HG03064 (cell line): ENCODE data around the gene ZNF300.
"Not testable (repeated sequence)": the region's sequence is repeated elsewhere in the genome, so short reads cannot be mapped to it uniquely, and the experiment has no call there.

Experiments
- ATAC-seq: cut with Tn5 transposase; IDR thresholded peaks from one replicate; pipeline ENCODE4 v1.9.1; 2021; ENCODE audit warnings: low read depth; ENCODE audit not compliant: unreplicated experiment

Gene ZNF300

DNA sequence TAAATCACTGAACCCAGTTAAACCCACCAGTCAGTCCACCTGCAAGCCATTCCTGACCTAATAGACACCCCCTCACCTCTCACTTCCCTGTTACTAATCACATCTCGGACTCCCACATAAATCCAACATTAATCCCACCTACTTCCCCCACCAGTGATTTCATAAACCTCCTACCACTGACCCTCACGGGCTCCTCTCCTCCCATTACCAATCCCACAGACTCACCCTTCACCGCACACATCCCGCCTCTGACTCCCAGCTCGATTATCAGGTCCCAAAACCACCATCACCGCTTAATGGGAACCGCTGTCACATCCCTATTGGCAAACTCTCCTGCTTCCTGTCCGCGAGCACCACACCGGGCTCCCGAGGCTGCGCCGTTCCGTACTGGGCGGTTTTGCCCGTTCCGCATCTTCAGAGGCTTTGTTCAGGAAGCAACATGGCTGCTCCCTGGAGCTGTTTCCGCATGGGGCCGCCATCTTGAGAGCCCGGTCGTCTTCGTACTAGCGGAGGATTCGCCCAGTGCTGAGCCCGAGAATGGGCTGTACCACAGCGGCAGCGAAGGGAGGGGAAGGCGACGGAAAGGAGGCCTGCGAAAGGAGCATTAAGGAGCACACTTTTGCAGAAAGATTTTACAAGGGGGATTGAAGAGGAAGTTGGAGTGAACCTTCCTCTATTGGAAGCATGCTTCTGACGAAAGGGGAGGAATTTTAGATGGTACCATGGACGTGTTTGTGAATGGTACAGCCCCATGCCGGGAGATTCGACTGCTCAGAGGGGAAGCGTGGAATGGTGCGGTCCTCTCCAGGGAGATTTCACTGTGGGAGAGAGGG is at the start of gene ZNF300:
Gene ZNF300 (minus strand): TSS at position 502 of the 833 bp plus-strand sequence. CDS start 1,825 bp downstream, outside the sequence.
- peak; percentile 59 for ATAC-seq

DNA sequence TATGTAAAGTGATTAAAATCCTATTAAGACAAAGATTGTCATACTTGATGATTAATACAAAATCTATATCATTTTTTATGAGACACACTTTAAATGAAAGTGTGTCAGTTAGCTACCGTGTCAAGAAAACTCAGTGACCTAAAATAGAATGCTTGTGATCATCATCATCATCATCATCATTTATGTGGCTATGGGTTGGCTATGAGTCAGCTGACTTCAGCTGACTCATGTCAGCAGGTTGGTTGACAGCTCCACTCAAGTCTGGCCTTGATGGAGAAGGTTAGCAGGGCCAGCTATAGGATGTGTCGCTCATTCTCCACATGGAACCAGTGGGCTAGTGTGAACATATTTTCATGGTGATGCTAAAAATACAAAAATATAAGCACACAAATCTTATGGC is 43.8 kb upstream of the ZNF300 start:
- ATAC-seq, result no peak

DNA sequence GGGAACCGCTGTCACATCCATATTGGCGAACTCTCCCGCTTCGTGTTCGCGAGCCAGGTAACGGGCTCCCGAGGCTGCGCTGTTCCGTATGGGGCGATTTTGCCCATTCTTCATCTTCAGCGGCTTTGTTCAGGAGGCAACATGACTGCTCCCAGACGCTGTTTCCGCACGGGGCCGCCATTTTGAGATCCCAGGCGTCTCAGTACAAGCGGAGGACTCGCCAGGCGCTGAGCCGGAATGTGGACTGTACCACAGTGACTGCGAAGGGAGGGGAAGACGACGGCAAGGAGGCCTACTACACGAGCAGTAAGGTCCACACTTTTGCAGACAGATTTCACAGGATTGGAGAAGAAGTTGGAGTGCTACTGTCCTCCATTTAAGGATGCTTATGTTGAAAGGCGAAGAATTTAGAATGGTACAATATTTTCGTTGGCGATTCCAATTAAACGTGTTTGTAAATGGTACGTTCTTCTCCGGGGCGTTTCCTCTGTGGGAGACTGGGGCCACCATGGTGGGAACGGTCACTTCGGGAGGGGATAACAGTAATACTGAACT is 41.6 kb upstream of the ZNF300 start:
- ATAC-seq, result no peak

DNA sequence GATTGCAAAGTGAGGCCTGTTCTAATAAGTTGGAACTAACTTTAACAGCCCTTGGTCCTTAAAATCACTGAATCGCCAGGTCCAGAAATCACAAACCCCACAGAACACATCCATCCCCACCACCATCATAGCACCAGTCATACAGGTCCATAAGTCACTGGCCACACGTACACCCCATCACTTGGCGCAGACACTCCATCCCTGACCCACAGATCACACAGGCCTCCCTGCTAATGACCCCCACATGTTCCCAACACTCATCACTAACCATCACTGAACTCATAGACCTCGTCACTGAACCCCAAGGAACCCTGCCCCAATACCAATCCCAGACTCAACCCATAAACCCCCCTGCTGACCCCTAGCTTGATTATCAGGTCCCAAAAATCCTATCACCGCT is 41.2 kb upstream of the ZNF300 start:
- ATAC-seq, result no peak

DNA sequence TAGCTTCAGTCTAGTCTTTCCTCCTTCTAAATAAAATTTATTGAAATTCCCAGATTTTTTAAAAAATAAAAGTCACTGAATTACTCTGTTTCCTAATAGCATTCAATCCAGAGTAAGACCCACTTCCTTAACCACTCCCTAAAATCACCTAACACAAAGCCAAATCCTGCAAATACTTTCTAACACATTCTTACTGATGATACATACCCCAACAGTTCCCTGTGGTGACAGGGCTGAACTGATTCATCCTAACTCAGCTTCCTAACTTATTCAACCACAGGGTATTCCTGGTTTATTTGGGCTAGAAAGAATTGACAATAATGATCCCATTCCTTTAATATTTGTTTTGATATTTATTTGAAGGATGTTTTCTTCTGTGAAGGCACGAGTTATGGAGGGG is 40.7 kb upstream of the ZNF300 start:
- ATAC-seq, result no peak

DNA sequence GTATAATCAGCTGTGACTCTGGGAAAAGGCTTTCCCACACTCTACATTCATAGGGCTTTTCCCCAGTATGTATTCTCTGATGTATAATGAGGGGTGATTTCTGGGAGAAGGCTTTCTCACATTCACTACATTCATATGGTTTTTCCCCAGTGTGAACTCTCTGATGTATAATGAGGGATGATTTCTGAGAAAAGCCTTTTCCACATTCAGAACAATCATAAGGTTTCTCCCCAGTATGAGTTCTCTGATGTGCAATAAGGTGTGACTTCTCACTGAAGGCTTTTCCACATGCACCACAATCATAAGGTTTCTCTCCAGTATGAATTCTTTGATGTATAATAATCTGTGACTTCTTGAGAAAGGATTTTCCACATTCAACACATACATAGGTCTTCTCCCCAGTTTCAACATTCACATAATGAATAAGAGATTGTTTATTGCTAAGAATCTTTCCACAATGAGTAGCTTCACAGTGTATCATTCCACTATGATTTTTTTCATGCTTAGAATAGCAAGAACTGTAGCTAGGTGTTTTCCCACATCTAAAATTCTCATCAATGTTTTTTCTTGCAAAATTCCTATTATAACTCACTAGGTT is 26.7 kb upstream of the ZNF300 start:
- no peak for ATAC-seq

DNA sequence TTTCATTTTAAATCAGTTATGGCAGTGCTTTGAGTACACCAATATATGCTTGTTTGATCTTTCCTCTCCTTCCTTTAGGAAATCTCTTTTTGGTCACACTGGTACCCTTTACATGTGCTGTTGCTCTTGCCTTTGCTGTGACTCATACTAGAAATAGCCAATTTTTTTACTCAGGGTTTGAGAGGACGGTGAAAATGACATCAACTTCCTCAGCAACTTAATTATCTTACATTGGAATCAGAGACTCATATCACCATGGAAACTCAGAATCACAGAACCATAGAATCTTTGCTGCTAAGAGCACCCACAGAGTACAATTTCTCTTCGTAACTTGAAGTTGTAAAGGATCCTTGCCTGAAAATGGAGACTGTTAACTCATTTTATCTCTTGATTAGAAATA is 13.8 kb upstream of the ZNF300 start:
- no peak for ATAC-seq

DNA sequence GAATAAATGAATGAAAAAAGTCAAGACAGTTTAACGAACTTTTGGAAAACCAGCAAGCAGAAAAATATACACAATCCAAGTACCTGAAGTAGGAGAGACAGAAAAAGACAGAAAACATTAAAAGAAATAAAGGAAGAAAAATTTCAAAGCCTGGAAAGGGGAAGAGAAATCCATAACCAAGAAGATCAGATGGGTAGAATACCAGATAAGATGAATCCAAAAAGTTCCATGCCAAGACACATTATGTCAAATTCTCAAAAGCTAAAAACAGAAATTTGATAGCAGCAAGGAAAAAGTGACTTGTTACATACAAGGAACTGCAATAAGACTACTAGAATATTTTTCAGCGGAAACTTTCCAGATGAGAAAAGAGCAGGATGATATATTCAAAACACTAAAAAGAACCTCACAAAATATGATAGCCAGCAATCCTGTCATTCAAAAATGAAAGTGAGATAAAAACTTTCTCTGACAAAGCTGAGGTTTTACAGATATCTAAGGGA is 7.6 kb upstream of the ZNF300 start:
- ATAC-seq, result no peak

DNA sequence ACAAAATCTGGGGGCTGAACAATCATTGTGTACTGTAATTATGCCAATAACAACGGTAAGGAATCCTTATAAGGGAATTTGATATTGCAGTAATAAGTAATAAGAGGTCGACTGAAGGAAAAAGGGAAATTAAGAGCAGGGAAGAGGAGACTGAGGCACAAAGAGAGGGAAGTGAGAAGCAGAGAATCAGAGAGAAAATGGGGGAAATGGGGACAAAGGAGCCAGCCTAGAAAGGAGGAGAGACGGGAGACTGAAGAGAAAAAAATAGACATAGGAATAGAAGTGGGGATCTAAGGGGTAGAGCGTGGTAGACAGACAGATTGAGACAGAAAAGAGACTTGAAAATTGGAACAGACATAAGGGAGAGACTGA is 518 bp upstream of the ZNF300 start:
- no peak for ATAC-seq

DNA sequence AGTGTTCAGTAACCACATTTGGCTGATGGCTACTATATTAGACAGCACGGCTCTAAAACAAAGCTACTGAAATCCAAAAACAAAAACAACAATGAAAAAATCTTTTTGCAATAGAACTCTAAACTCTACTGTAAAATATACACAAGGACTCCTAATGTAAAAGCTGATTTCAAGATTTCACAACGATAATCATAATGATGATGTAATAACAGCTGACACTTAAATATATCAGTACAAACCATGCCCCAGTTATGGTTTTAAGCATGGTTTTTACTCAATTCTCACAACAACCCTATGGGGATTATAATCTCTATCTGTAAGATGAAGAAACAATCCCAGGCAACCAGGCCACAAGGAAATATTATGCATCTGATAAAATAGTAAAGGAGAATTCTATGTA is 3.3 kb downstream of the ZNF300 start:
- ATAC-seq, result no peak

DNA sequence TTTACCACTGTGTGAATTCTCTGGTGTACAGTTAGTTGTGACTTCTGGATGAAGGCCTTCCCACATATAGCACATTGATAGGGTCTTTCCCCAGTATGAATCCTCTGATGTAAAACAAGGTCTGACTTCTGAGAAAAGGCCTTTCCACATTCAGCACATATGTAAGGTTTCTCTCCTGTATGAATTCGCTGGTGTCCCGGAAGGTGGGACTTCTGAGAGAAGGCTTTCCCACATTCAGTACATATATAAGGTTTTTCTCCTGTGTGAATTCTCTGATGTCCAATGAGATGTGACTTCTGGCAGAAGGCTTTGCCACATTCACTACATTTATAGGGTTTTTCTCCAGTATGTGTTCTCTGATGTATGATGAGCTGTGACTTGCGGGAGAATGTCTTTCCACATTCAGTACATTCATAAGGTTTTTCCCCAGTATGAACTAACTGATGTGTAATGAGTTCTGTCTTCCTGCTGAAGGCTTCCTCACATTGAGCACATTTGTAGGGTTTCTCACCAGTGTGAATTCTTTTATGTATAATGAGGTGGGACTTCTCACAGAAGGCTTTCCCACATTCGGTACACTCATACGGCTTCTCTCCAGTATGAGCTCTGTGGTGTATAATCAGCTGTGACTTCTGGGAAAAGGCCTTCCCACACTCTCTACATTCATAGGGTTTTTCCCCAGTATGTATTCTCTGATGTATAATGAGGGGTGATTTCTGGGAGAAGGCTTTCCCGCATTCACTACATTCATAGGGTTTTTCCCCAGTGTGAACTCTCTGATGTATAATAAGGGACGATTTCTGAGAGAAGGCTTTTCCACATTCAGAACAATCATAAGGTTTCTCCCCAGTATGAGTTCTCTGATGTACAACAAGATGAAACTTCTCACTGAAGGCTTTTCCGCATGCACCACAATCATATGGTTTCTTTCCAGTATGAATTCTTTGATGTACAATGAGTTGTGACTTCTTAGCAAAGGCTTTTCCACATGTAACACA is 9.1 kb downstream of the ZNF300 start:
- ATAC-seq, result no peak

DNA sequence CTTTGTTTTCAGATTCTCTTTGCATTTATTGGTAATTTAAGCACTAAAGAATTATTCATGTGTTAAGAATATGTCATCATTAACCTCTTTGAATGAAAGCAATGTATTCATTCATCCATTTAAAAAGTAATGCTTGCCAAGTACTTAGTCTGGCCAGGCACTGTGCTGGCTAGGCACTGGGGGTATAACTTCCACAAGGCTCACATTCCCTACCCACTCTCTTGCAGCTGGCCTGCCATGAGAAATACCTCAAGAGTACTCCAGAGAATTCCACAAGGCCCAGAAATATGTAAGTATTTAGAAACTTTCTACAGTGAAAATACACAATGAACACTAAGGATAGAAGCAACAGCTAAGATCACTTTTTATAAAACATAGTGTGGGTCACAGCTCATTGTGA is 25.4 kb downstream of the ZNF300 start:
- no peak for ATAC-seq

DNA sequence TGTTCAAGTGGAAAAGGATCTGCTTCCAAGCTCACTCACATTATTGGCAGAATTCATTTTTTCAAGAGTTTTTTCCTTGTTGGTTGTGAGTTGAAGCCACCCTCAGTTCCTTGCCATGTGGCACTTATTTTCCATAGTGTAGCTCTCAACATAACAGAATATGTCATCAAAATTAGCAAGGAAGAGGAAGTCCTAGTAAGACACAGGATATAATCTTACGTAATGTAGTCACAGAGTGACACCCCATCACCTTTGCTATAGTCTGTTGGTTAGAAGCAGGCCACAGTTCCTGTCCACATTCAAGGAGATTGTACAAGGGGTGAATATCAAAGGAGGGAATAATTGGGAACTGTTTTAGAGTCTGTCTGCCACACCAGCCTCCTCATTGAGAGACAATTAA is 42.7 kb downstream of the ZNF300 start:
- no peak for ATAC-seq

DNA sequence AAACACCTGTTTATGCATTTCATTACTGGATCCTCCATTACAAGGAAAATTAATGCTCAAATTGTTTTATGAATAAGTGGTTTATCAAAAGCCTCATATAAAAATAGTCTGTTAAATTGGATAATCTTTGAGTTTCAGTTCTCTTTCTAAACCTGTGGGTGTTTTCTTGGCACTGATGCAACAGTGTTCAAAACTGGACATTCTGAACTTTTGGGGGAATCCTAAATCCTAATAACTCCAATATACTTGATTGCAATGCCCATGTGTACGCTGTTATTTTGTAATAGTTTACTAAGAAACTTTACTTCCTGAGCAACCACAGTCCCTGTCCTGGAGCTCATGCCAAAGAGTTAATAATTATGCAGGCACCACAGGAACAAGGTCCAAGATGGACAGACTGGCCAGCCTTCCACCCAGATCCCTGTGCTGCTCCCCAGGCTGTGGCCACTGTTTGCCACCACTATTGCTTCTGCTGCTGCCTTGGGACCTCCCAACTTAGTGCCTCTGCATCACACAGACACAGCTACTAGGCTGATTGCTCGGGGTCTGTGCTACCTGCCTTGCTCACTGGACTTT is 44.4 kb downstream of the ZNF300 start:
- ATAC-seq, result no peak

DNA sequence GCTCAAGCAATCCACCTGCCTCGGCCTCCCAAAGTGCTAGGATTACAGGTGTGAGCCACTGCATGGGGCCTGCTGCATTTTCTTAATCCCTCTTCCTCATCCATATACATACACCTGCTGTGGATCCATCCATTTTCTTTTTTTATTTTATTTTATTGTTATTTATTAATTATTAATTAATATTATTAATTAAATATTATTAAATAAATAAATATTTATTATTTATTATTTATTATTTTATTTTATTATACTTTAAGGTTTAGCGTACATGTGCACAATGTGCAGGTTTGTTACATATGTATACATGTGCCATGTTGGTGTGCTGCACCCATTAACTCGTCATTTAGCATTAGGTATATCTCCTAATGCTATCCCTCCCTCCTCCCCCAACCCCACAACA is 48.1 kb downstream of the ZNF300 start:
- ATAC-seq, result not testable (repeated sequence)

DNA sequence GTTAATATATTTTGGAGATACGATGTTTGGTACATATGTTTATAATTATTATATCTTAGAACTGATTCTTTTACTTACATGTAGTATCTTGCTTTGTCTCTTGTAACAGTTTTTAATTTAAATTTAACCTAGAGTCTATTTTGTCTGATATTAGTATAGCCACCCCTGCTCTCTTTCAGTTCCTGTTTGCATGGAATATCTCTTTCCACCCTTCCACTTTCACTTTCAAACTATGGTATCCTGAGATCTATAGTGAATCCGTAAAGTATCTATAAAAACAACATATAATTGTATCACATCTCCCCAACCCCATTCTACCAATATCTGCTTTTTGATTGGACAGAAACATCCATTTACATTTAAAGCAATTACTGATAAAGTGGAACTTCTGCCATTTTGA is 51.2 kb downstream of the ZNF300 start:
- ATAC-seq, result no peak

DNA sequence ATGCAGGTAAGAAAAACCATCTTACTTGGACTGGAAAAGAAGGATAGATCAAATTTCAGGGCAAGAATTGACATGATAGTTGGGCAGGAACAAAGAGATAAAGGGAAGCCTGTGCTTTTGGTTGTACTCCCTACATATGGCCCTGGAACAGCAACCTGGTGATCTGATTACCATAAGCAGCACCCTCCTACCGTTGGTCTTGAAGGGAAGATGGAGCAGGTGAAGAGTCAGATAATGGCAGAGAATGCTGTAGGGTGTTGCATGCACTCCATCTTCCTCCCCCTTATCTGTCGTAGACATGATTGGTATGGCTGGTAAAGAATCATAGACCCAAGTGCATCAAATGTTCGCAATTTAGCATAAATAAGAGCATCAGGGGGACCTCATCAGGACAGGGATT is 53.7 kb downstream of the ZNF300 start:
- ATAC-seq, result no peak

DNA sequence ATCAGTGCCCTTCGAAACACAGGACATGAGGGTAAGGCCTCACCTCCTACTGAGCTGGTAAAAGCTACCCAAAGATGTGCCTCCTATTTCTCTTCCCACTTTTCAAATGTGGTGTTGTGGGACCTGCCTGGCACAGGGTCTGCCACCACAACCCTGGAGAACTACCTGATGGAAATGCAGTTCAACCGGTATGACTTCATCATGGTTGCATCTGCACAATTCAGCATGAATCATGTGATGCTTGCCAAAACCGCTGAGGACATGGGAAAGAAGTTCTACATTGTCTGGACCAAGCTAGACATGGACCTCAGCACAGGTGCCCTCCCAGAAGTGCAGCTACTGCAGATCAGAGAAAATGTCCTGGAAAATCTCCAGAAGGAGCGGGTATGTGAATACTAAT is 56.5 kb downstream of the ZNF300 start:
- ATAC-seq, result no peak

DNA sequence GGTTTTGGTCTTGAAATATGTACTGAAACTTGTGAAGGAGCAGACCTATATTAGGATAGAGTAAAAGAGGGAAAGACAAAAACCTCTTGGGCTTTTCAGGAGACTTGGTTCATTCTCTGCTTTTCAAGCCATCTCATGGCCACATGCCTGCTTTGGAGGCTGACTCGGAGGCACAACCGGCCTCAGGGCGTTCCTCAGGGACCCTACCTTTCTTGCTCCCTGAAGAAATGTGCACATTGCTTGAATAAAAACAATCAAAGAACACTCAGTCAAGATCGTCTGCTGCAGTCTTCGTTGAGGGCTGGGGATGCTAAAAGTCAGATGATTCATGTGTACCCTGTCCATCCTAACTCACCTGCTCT is 57.5 kb downstream of the ZNF300 start:
- no peak for ATAC-seq

DNA sequence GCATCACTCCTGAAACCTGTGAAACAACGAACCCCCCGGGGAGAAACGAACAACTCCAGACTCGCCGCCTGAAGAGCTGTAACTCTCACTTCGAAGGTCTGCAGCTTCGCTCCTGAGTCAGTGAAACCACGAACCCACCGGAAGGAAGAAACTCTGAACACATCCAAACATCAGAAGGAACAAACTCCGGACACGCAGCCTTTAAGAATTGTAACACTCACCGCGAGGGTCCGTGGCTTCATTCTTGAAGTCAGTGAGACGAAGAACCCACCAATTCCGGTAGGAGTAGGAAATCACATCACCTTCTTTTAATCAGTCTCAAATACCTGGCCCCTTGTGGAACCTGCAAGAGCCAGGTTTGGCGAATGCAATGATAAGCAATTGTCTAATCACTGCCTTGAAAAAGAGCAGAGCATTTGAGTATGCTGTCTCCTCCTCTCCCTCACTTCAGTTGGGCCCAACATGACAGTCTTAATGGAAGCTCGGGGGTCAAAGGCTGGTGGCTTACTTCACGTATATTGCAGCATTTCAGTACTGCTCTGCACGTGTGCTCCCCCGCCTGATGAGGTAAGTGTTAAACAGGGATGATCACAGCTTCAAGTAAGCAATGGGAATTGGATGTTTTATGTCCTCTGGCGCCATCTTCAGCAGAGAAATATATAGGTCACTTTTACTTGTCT is 58.0 kb downstream of the ZNF300 start:
- ATAC-seq, result peak; percentile 92
